Activated effector memory CD4-positive, alpha-beta T cell treated with Interleukin-2 at 50 U/mL for 16 hours (primary cell): ENCODE measurements around the gene SPATA31A1.
"Not testable (repeated sequence)": the region's sequence is repeated elsewhere in the genome, so short reads cannot be mapped to it uniquely, and the experiment has no call there.

Experiments
- DNase-seq: peaks from one replicate; pipeline ENCODE4 v3.0.0-alpha.2; 2020

The SPATA31A1 gene

GRCh38 chr9:39355369-39355768, at the start of gene SPATA31A1:
TSS of gene SPATA31A1 (plus strand) at chr9:39355669. CDS start at chr9:39355731, 62 bp downstream.
- DNase-seq: not testable (repeated sequence)

- not testable (repeated sequence) for DNase-seq
Observed at GRCh38 chr9:39407261-39408204, 52.1 kb downstream of the SPATA31A1 start.

GRCh38 chr9:39411254-39411940, 55.9 kb downstream of the SPATA31A1 start:
- DNase-seq: not testable (repeated sequence)
